HEK293 (cell line): ENCODE measurements around the gene SUSD2.
A peak's percentile ranks its signal among the peaks of the same experiment; 100 is the strongest.

ENCODE experiments used
- CTCF ChIA-PET: fragments of 350-600 bp; formaldehyde crosslinking; extraction: SDS; loops from one replicate; lab custom pipeline; 2021; ENCODE audit warnings: antibody characterized with exemption; lab: Yijun Ruan, JAX
- POLR2A ChIA-PET: fragments of 300-600 bp; formaldehyde crosslinking; extraction: SDS; loops from one replicate; lab custom pipeline; 2020; ENCODE audit warnings: antibody characterized with exemption, inconsistent platforms; lab: Yijun Ruan, JAX
- H3K27ac ChIP-seq: fragments of 200-500 bp; sonication (Bioruptor generic); 2 replicates; pipeline ENCODE4 v1.5.1; 2014; ENCODE audit warnings: low read depth, low read length, control low read depth, inconsistent platforms; ENCODE audit errors: extremely low read depth
- H3K36me3 ChIP-seq, 2 experiments: fragments of 200-500 bp in 1 of 2; sonication (Bioruptor generic) in 1 of 2; 1 replicate in 1 of 2; 2 replicates in 1 of 2; pipeline ENCODE4 v1.5.1; 2014 to 2017; ENCODE audit warnings: inconsistent platforms in 2 of 2, low read length in 2 of 2; ENCODE audit not compliant: control insufficient read depth in 2 of 2, insufficient read depth in 1 of 2
- H3K4me1 ChIP-seq: fragments of 200-500 bp; sonication (Bioruptor generic); 2 replicates; pipeline ENCODE4 v1.5.1; 2014; ENCODE audit warnings: mild to moderate bottlenecking, low read length, inconsistent platforms; ENCODE audit not compliant: control insufficient read depth, insufficient read depth
- H3K4me3 ChIP-seq: 2 replicates; pipeline ENCODE4 v1.5.1; 2011; ENCODE audit warnings: low read depth, mild to moderate bottlenecking, control low read depth, low read length, moderate library complexity
- H3K9me3 ChIP-seq: fragments of 200-500 bp; sonication (Bioruptor generic); 2 replicates; pipeline ENCODE4 v1.5.1; 2014; ENCODE audit warnings: low read depth, low read length, inconsistent platforms; ENCODE audit not compliant: control insufficient read depth, insufficient read depth
- KLF1 ChIP-seq: fragments of 450-650 bp; formaldehyde crosslinking; IDR thresholded peaks from 2 replicates; pipeline ENCODE4 v1.5.1; 2016; ENCODE audit warnings: missing biosample characterization, missing genetic modification characterization
- SCRT1 ChIP-seq: fragments of 450-650 bp; formaldehyde crosslinking; IDR thresholded peaks from 2 replicates; pipeline ENCODE4 v1.5.1; 2016; ENCODE audit warnings: missing biosample characterization, missing genetic modification characterization, borderline replicate concordance
- SCRT2 ChIP-seq: fragments of 450-650 bp; formaldehyde crosslinking; IDR thresholded peaks from 2 replicates; pipeline ENCODE4 v1.5.1; 2016; ENCODE audit warnings: missing biosample characterization, missing genetic modification characterization
- ZBTB17 ChIP-seq: fragments of 450-650 bp; formaldehyde crosslinking; IDR thresholded peaks from 2 replicates; pipeline ENCODE4 v1.5.1; 2016; ENCODE audit warnings: missing biosample characterization, missing genetic modification characterization
- ZBTB7A ChIP-seq: fragments of 450-650 bp; formaldehyde crosslinking; IDR thresholded peaks from 2 replicates; pipeline ENCODE4 v1.5.1; 2016; ENCODE audit warnings: low read depth, missing biosample characterization, missing genetic modification characterization
- ZNF112 ChIP-seq: fragments of 450-650 bp; formaldehyde crosslinking; IDR thresholded peaks from 2 replicates; pipeline ENCODE4 v1.5.0; 2017; ENCODE audit warnings: missing biosample characterization, missing genetic modification characterization
- ZNF121 ChIP-seq: fragments of 450-650 bp; formaldehyde crosslinking; IDR thresholded peaks from 2 replicates; pipeline ENCODE4 v1.5.1; 2016; ENCODE audit warnings: missing biosample characterization, missing genetic modification characterization
- ZNF146 ChIP-seq: fragments of 450-650 bp; formaldehyde crosslinking; IDR thresholded peaks from 2 replicates; pipeline ENCODE4 v1.5.1; 2016; ENCODE audit warnings: missing biosample characterization, missing genetic modification characterization
- ZNF214 ChIP-seq: fragments of 450-650 bp; formaldehyde crosslinking; IDR thresholded peaks from 2 replicates; pipeline ENCODE4 v1.5.1; 2017; ENCODE audit warnings: missing biosample characterization, mild to moderate bottlenecking, missing genetic modification characterization, borderline replicate concordance
- ZNF274 ChIP-seq, 2 experiments: fragments of 200-500 bp in 1 of 2; fragments of 450-650 bp in 1 of 2; sonication (Bioruptor generic) in 1 of 2; formaldehyde crosslinking in 1 of 2; IDR thresholded peaks; 2 replicates each; pipeline versions ENCODE4 v1.5.1 to v1.6.1; 2014 to 2016; ENCODE audit warnings: borderline replicate concordance in 1 of 2, inconsistent platforms in 1 of 2, low read length in 1 of 2, missing biosample characterization in 1 of 2, missing genetic modification characterization in 1 of 2
- ZNF335 ChIP-seq: fragments of 450-650 bp; formaldehyde crosslinking; conservative IDR thresholded peaks from 2 replicates; pipeline ENCODE4 v1.5.1; 2016; ENCODE audit warnings: missing biosample characterization, missing genetic modification characterization
- ZNF629 ChIP-seq: fragments of 450-650 bp; formaldehyde crosslinking; IDR thresholded peaks from 2 replicates; pipeline ENCODE4 v1.5.1; 2017; ENCODE audit warnings: missing biosample characterization, missing genetic modification characterization
- ZNF654 ChIP-seq: fragments of 450-650 bp; formaldehyde crosslinking; IDR thresholded peaks from 2 replicates; pipeline ENCODE4 v1.5.1; 2016; ENCODE audit warnings: low read depth, missing biosample characterization, missing genetic modification characterization
- ZNF747 ChIP-seq: fragments of 450-650 bp; formaldehyde crosslinking; IDR thresholded peaks from 2 replicates; pipeline ENCODE4 v1.5.1; 2016; ENCODE audit warnings: missing biosample characterization, missing genetic modification characterization
- ZNF777 ChIP-seq: fragments of 450-650 bp; formaldehyde crosslinking; IDR thresholded peaks from 2 replicates; pipeline ENCODE4 v1.5.1; 2017; ENCODE audit warnings: missing biosample characterization, missing genetic modification characterization, borderline replicate concordance
- ZSCAN16 ChIP-seq: fragments of 450-650 bp; formaldehyde crosslinking; IDR thresholded peaks from 2 replicates; pipeline ENCODE4 v1.5.1; 2016; ENCODE audit warnings: missing biosample characterization, missing genetic modification characterization
- TF ChIP-seq, protein P1 (sequence below): fragments of 450-650 bp; formaldehyde crosslinking; IDR thresholded peaks from 2 replicates; pipeline ENCODE4 v1.5.1; 2017; ENCODE audit warnings: missing biosample characterization, missing genetic modification characterization
- TF ChIP-seq, protein P2 (sequence below): fragments of 450-650 bp; formaldehyde crosslinking; IDR thresholded peaks from 2 replicates; pipeline ENCODE4 v1.5.1; 2016; ENCODE audit warnings: missing biosample characterization, missing genetic modification characterization, low read depth
- TF ChIP-seq, protein P3 (sequence below): fragments of 450-650 bp; formaldehyde crosslinking; IDR thresholded peaks from 2 replicates; pipeline ENCODE4 v1.5.1; 2016; ENCODE audit warnings: missing biosample characterization, missing genetic modification characterization

SUSD2 gene

GRCh38 chr22:24138649-24139420, 42.5 kb upstream of the SUSD2 start (continued):
- TF ChIP-seq, protein P1, sequence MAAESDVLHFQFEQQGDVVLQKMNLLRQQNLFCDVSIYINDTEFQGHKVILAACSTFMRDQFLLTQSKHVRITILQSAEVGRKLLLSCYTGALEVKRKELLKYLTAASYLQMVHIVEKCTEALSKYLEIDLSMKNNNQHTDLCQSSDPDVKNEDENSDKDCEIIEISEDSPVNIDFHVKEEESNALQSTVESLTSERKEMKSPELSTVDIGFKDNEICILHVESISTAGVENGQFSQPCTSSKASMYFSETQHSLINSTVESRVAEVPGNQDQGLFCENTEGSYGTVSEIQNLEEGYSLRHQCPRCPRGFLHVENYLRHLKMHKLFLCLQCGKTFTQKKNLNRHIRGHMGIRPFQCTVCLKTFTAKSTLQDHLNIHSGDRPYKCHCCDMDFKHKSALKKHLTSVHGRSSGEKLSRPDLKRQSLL (tag by site-specific recombination), result no peak
- TF ChIP-seq ZNF121 (tag by site-specific recombination), result no peak
- TF ChIP-seq, all 188 proteins: peak for 0

DNA sequence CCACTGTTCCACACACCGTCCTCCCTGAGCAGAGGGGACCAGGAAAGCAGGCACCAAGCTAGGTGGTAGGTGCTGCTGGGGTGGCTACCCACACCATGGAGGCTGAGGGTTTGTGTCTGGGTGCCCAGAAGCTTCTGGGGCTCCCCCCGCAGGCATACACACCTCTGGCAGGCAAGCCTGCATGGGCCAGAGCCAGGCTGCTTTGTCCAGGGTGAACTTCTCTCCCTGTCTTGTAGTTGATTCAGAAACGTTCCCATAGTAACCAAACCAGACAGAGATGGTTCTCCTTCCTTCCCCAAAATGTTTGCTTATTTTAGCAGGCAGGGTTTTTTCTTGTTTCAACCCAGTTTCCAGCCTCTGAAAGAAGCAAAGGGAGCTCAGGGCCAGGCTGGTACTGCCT, 40.9 kb upstream of the SUSD2 start:
- ChIA-PET POLR2A (no interaction called here), CTCF (interaction anchor here (1.0 kb wide), 1 partner anchor 37 kb away, joined by 6 read pairs; no protein-coding TSS in a partner anchor)
- H3K4me1 ChIP-seq, result peaks cover under 1% of the 10 kb centered on the region
- H3K36me3 ChIP-seq, result peaks cover 13 to 73% of the 10 kb centered on the region in 2 experiments
- no peak overlapping the region for H3K4me3 ChIP-seq
- TF ChIP-seq ZBTB17 (no peak), ZNF146 (no peak), ZNF112 (tag by site-specific recombination) (no peak), ZSCAN16 (no peak), ZNF654 (tag by site-specific recombination) (no peak), ZNF747 (tag by site-specific recombination) (no peak), ZNF335 (tag by site-specific recombination) (no peak), ZNF777 (tag by site-specific recombination) (no peak), ZNF629 (tag by site-specific recombination) (no peak), ZNF214 (tag by site-specific recombination) (no peak)
- TF ChIP-seq, protein P2, sequence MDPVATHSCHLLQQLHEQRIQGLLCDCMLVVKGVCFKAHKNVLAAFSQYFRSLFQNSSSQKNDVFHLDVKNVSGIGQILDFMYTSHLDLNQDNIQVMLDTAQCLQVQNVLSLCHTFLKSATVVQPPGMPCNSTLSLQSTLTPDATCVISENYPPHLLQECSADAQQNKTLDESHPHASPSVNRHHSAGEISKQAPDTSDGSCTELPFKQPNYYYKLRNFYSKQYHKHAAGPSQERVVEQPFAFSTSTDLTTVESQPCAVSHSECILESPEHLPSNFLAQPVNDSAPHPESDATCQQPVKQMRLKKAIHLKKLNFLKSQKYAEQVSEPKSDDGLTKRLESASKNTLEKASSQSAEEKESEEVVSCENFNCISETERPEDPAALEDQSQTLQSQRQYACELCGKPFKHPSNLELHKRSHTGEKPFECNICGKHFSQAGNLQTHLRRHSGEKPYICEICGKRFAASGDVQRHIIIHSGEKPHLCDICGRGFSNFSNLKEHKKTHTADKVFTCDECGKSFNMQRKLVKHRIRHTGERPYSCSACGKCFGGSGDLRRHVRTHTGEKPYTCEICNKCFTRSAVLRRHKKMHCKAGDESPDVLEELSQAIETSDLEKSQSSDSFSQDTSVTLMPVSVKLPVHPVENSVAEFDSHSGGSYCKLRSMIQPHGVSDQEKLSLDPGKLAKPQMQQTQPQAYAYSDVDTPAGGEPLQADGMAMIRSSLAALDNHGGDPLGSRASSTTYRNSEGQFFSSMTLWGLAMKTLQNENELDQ (tag by site-specific recombination), result no peak
- TF ChIP-seq, protein P3, sequence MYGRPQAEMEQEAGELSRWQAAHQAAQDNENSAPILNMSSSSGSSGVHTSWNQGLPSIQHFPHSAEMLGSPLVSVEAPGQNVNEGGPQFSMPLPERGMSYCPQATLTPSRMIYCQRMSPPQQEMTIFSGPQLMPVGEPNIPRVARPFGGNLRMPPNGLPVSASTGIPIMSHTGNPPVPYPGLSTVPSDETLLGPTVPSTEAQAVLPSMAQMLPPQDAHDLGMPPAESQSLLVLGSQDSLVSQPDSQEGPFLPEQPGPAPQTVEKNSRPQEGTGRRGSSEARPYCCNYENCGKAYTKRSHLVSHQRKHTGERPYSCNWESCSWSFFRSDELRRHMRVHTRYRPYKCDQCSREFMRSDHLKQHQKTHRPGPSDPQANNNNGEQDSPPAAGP (tag by site-specific recombination), result no peak
- TF ChIP-seq, all 188 proteins: peak for 0
- Histone ChIP-seq H3K9me3 (no peaks in the 10 kb centered on the region), H3K27ac (no peak overlapping the region)

- POLR2A ChIA-PET, result no interaction called here
- Histone ChIP-seq H3K4me3 (no peak overlapping the region), H3K9me3 (no peaks in the 10 kb centered on the region)
- CTCF ChIA-PET, result interaction anchor here (3.1 kb wide), 1 partner anchor 15 kb away, joined by 16 read pairs; no protein-coding TSS in a partner anchor
- no peak for TF ChIP-seq ZBTB7A (tag by site-specific recombination)
- TF ChIP-seq SCRT2, result peak; percentile 36; the same call in 1 of the 2 replicates
- TF ChIP-seq ZNF274 (IDR thresholded peaks at IDR 0.05; ENCODE audit: low read length), result no peak
- no peak for TF ChIP-seq ZNF274 (tag by site-specific recombination; IDR thresholded peaks at IDR 0.05; ENCODE audit: borderline replicate concordance)
- no peak for TF ChIP-seq KLF1 (tag by site-specific recombination)
- TF ChIP-seq SCRT1 (tag by site-specific recombination), result peak; percentile 33; the same call in 1 of the 2 replicates
- TF ChIP-seq, all 188 proteins: peak for 2
- H3K27ac ChIP-seq, result no peak overlapping the region
- H3K36me3 ChIP-seq, result peaks cover 10 to 64% of the 10 kb centered on the region in 2 experiments; a peak in 2 of 3 replicates
- H3K4me1 ChIP-seq, result peaks cover 12% of the 10 kb centered on the region
Observed at GRCh38 chr22:24141586-24141985, 39.7 kb upstream of the SUSD2 start.
